ENCODE results near the gene KCTD21.

The KCTD21 gene

GRCh38 chr11:78229106-78229505 lies 40.7 kb upstream of the KCTD21 start:
- TF ChIP-seq CTCF (IDR thresholded peaks at IDR 0.05; ENCODE audit: control extremely low read depth, extremely low read depth, low read depth, missing control alignments): no peak
- DNase-seq (ENCODE audit: extremely low spot score): no peak
- CTCF ChIA-PET: interaction anchor here (1.3 to 5.9 kb wide), 11 partner anchors 9 to 336 kb away, joined by 3 to 89 read pairs (median 8); partner anchors contain the start of gene GAB2
- POLR2A ChIA-PET: no interaction called here

- CTCF ChIA-PET: interaction anchor here (0.5 to 5.9 kb wide), 41 partner anchors 8 to 487 kb away, joined by 3 to 89 read pairs (median 5); partner anchors contain the start of genes GAB2, KCTD21 and USP35
- peak; percentile 60 for TF ChIP-seq CTCF (IDR thresholded peaks at IDR 0.05; ENCODE audit: control extremely low read depth, extremely low read depth, low read depth, missing control alignments)
- peak; percentile 75 for DNase-seq (ENCODE audit: extremely low spot score)
- POLR2A ChIA-PET: interaction anchor here (0.8 to 1.2 kb wide), 3 partner anchors 82 to 336 kb away, joined by 3 to 10 read pairs (median 3); no protein-coding TSS in a partner anchor
These were observed 40.0 kb upstream of the KCTD21 start for GRCh38 chr11:78228467-78228866.

- TF ChIP-seq CTCF (IDR thresholded peaks at IDR 0.05; ENCODE audit: control extremely low read depth, extremely low read depth, low read depth, missing control alignments): no peak
- POLR2A ChIA-PET: interaction anchor here (0.7 to 1.2 kb wide), 4 partner anchors 82 to 337 kb away, joined by 3 to 10 read pairs (median 4); no protein-coding TSS in a partner anchor
- CTCF ChIA-PET: interaction anchor here (0.5 to 5.9 kb wide), 41 partner anchors 8 to 488 kb away, joined by 3 to 89 read pairs (median 5); partner anchors contain the start of genes GAB2, KCTD21 and USP35
- peak; percentile 51 for DNase-seq (ENCODE audit: extremely low spot score)
These were observed 39.5 kb upstream of the KCTD21 start for GRCh38 chr11:78227921-78228320.

GRCh38 chr11:78226684-78227680 lies 38.6 kb upstream of the KCTD21 start:
- CTCF ChIA-PET: interaction anchor here (1.0 to 5.9 kb wide), 19 partner anchors 7 to 489 kb away, joined by 3 to 89 read pairs (median 7); partner anchors contain the start of gene GAB2
- no peak for DNase-seq (ENCODE audit: extremely low spot score)
- TF ChIP-seq CTCF (IDR thresholded peaks at IDR 0.05; ENCODE audit: control extremely low read depth, extremely low read depth, low read depth, missing control alignments): no peak
- POLR2A ChIA-PET: interaction anchor here (0.7 to 1.2 kb wide), 3 partner anchors 204 to 338 kb away, joined by 3 to 10 read pairs (median 6); no protein-coding TSS in a partner anchor

- ChIA-PET CTCF (no interaction called here), POLR2A (no interaction called here)
- no peak for DNase-seq (ENCODE audit: extremely low spot score)
- TF ChIP-seq CTCF (IDR thresholded peaks at IDR 0.05; ENCODE audit: control extremely low read depth, extremely low read depth, low read depth, missing control alignments): no peak
These were observed 36.5 kb upstream of the KCTD21 start for GRCh38 chr11:78224906-78225420.

GRCh38 chr11:78224506-78224905 lies 36.1 kb upstream of the KCTD21 start:
- ChIA-PET POLR2A (no interaction called here), CTCF (no interaction called here)
- DNase-seq (ENCODE audit: extremely low spot score): no peak
- TF ChIP-seq CTCF (IDR thresholded peaks at IDR 0.05; ENCODE audit: control extremely low read depth, extremely low read depth, low read depth, missing control alignments): no peak
